GM18868 (cell line): ENCODE measurements around the gene STON2.
"Not testable (repeated sequence)": the region's sequence is repeated elsewhere in the genome, so short reads cannot be mapped to it uniquely, and the experiment has no call there.

ENCODE experiments used
- ATAC-seq: cut with Tn5 transposase; IDR thresholded peaks from one replicate; pipeline ENCODE4 v1.9.1; 2021; ENCODE audit warnings: mild to moderate bottlenecking, moderate library complexity; ENCODE audit not compliant: unreplicated experiment

The STON2 gene

DNA sequence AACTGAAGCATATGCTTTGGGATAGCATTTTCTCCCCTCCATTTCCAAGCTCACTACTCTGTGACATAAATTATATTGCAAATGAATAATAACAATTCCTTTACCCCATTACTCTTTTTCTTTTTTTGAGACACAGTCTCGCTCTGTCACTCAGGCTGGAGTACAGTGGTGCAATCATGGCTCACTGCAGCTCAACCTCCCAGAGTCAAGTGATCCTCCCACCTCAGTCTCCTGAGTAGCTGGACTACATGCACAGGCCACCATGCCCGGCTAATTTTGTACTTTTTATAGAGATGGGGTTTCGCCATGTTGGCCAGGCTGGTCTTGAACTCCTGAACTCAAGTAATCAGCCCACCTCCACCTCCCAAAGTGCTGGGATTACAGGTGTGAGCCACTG is 130.1 kb downstream of the STON2 start:
- ATAC-seq: no peak

DNA sequence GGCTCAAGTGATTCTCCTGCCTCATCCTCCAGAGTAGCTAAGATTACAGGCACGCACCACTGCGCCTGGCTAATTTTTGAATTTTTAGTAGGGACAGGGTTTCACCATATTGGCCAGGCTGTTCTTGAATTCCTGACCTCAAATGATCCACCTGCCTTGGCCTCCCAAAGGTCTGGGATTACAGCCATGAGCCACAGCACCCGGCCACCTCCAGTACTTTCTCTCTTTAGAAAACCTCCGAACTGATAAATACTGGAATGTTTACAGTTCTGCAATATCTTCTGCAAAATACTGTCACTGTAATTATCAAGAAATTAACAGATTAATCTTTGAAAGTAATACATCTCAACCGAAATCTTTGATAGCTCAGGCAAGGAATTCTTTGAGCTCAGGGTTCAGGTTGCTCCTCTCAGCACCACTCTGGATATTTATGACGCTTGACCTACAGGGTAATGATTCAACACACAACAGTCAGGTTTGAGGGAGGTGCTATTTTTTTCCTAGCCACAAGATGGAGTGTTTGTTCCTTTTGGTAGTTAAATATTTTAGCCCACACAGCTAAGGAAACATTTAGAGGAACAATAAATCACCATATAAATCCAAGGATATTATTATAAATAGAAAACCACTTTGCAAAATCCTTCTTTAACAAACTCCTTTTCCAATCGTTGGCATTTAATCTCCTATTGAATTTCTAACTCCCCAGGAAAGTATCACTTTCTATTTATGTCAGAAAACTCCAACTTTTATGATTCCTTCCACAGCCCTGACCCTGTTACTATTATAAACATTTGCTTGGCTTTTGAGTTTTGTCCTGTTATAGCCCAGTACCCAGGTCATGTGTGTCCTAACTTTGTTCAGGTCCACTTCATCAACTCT is 130.8 kb downstream of the STON2 start:
- ATAC-seq: peak; percentile 81

DNA sequence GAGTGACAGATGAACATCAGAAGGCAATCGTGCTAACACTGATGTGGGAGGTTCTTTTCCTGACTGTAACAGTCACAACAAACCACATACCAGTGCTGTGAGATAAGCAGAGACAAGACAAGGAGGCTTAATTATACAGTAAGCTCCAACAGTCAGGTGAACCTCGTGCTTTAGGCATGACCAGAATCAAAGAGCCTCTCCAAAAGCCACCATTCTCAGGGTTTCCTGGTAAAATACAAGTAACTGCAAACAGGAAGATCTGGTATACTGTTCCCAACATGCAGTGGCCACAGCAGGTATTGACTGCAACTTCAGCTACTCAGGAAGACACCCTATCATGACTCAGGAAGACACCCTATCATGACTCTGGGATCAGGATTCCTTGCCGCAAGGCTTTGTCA is 132.1 kb downstream of the STON2 start:
- ATAC-seq: peak; percentile 53

DNA sequence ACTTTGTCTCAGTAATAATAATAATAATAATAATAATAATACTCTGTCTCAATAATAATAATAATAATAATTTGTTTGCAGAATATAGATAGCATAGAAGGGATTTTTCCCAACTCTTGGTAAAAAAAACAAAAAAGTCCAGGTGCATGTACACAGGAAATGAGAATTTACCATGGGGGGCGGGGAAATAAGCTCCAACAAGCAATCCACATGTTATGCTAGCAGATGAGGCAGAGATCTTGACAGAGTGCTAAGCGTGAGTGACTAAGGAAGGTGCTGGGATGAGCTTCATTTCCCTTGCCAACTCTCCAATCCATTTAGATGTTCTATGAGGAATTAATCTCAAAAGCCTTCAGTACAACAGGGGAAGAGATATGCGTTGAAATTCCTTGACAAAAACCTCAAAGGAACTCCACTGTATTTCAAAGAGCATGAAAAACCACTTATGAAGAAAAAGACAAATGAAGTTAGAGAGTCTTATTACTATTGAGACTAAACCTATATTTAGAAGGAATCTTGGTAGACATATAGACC is 134.4 kb downstream of the STON2 start:
- ATAC-seq: no peak

DNA sequence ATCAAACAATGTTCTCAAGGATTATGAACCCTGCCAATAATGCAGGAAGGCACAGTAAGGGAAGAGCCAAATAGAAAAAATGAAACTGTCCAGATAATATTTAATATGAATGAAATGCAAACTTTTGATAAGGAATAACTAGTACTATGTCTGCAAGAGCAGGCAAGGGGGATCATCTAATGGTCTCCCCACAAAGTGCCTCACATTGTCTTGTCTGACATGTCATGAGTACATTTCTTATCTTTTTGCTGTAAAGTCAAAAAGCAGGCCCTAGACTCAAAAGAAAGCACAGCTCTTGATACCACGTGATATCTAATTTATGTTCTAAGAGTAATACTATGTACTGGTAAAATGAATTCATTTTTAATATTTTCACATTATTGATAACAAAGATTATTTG is 135.5 kb downstream of the STON2 start:
- no peak for ATAC-seq

DNA sequence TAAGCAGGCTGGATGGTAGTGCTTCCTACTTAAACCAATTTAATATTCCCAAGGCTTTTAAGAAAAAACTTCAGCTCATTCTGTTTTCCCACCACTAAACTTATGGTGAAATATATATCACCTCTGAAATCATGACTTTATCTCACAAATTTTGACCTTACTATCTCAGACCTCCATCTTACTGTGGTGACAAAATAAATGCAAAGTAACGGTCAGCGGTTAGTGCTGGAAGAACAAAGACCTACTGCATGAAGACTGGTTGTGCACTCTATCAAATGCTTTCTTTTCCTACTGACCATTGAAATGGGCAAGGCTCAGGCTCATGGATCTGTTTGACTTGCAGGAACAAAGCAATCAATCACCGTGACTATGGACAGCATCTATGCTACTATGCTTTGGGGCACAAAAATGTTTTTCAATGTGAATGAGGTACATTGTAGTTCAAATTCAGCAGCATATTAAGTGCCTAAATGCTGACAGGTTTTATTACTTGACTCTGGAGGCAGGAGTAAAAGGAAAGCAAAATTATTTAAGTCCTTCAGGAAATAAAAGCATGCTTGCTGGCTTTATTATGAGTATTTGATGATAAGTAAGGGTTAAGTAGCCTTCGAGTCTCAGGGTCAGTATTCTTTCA is 136.2 kb downstream of the STON2 start:
- no peak for ATAC-seq

DNA sequence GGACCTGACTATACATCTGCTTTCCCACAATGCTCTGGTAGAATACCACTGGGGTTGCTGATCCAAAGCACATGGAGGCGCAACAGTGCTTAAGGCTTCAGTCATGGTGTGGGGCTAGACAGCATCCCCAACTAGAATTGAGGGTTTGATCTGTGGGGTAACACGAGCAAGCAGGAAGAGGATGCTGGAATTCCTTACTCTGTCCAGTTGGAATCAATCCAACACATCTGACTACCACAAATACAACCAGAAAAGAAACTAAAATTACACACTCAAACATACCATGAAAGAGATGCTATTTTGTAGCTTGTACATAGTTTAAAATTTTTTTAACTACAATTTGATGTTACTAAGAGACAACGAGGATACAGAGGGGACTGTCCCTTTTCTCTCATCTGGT is 138.9 kb downstream of the STON2 start:
- ATAC-seq: no peak

DNA sequence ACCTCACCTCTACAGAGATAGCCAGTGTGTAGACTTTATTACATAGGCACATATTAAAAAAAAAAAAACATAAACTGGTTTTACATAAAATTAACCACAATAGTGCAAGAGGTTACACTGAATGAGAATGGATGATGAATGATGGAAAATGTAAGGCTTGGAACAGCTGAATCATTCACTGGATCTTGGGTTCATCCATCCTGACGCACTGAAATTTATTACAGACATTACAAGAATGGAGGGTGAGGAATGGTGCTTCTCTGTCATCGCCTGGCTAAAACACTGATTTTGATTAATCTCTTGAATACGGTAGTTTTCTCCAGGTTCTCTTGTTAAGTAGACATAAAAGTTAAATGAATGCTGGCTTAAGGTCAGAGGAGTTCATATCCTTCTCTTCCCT is 139.4 kb downstream of the STON2 start:
- no peak for ATAC-seq

DNA sequence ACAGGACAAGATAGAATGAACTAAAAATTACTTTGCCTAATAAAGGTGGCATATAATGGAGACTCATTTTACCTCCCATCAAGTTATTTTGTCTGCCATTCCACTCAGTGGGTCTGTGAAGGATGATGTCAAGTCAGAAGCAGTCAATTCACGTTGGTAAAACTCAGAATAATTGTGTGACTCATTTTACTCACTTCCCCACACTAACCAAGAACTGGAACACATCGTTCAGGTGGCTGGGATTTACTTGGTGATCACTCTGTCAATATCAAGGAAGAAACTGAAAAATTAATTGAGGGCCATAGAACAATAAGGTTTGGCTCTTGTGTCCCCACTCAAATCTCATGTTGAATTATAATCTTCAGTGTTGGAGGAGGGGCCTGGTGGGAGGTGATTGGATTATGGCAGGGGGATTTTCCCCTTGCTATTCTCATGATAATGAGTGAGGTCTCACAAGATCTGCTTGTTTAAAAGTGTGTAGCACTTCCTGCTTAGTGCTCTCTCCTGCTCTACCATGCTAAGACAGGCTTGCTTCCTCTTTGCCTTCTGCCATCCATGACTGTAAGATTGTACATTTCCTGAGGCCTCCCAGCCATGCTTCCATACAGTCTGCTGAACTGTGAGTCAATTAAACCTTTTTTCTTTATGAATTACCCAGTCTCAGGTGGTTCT is 143.7 kb downstream of the STON2 start:
- peak; percentile 82 for ATAC-seq

DNA sequence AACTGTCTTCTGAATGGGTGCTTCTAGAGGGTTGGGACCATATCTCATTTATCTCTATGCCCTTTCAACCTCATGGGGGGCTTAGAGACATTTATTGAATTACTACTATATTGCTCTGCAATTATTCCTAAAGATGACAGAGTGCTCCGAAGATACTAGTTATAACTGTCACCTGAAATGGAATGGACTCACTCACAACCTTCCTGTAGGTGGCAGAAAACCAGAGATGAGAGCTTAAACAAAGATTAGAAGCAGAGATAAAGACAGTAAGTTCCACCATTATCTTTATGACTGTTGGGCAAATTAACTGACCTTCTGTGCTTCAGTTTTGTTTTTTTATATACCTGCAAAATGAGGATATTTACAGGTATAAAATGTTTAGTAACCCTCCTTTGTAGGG is 147.8 kb downstream of the STON2 start:
- ATAC-seq: no peak

DNA sequence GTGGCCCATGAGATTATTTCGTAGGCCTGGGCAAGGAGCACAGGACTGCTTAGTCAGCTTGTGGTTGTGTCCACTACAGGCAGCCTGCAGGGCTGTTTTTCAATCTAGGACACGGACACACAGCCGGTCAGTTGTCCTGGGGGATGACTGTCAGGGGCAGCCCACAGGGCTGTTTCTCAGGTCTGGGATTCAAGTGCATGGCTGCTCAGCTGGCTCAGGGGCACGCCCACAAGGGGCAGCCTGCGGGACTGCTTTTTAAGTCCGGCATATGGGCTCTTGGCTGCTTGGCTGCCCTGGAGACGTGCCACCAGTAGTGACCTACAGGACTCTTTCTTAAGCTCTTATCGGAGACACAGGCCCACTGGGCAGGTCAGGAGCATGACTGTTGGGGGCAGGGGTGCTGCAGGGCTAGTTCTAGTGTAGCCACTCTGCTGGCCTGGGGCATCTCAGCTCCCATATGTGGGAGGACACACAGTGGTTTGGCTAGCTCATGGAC is 152.8 kb downstream of the STON2 start:
- ATAC-seq: no peak

DNA sequence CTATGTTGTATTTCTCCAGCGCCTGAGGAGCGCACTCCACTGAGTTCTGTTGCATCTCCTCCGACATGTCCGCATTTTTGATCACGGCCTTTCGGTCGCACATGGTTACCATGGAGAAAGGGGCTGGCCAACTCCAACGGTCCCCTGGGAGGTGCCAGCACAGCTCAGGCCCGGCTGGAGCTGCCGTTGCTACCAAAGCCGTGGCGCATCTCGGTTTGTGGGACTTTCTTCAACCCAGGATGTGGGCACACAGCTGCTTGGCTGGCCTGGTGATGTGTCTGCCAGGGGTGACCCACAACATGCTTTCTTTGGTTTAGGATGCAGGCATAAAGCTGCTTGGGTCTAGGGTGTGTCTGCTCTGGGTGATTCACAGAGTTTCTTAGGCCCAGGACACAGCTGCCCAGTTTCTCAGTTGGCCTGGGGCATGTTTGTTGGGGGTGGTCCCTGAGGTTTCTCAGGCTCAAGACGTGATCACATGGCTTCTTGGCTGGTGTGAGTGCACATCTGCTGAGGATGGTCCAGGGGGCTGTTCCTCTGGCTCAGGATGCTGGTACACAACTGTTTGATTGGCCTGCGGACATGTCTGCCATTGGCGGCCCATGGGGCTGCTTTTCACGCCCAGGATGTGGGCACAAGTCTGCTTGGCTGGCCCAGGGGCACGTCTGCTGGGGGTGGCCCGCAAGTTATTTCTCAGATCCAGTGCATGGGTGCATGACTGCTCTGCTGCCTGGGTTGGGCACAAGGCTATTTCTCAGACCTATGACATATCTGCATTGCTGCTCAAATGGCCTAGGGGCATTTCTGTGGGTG is 153.5 kb downstream of the STON2 start:
- no peak for ATAC-seq

DNA sequence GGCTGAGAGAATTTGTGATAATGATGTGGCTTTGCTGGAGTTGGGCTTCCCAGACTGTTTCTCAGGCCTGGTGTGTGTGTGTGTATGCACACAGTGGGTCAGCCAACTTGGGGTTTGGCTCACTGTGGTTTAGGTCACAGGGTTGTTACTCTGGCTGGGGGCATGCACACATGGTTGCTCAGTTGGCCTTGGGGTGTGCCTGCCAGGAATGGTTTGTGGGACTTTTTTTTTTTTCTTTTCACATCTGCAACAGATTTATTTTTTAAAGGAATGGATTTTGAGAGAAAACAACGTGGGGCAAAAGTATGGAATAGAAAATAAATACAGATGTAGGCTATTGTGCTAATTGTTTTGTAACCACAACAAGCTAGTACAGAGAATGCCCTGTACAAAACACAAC is 154.4 kb downstream of the STON2 start:
- ATAC-seq: no peak

DNA sequence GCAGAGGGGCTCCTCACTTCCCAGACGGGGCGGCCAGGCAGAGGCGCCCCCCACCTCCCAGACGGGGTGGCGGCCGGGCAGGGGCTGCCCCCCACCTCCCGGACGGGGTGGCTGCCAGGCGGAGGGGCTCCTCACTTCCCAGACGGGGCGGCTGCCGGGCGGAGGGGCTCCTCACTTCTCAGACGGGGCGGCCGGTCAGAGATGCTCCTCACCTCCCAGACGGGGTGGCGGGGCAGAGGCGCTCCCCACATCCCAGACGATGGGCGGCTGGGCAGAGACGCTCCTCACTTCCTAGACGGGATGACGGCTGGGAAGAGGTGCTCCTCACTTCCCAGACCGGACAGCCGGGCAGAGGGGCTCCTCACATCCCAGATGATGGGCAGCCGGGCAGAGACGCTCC is 155.7 kb downstream of the STON2 start:
- not testable (repeated sequence) for ATAC-seq

DNA sequence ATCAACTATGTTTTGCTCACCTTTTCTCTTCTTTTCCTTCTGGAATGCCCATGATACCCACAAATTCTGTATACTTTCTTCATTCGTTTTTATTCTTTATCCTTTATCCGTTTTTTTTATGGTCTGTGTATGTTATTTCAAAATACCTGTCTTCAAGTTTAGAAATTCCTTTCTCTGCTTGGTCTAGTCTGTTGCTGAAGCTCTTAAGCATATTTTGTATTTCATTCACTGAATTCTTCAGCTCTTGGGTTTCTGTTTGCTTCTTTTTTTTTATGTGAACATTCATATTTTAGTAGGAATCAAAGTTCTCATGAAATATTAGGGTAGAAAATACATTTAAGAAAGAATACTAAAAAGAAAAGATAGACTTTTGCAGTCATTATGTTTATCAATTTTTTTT is 156.6 kb downstream of the STON2 start:
- no peak for ATAC-seq

DNA sequence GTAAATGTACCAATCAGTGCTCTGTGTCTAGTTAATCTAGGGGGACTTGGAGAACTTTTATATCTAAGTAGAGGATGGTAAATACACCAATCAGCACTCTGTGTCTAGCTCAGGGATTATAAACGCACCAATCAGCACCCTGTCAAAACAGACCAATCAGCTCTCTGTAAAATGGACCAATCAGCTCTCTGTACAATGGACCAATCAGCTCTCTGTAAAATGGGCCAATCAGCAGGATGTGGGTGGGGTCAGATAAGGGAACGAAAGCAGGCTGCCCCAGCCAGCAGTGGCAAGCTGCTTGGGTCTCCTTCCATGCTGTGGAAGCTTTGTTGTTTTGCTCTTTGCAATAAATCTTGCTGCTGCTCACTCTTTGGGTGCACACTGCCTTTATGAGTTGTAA is 163.3 kb downstream of the STON2 start:
- ATAC-seq: not testable (repeated sequence)

DNA sequence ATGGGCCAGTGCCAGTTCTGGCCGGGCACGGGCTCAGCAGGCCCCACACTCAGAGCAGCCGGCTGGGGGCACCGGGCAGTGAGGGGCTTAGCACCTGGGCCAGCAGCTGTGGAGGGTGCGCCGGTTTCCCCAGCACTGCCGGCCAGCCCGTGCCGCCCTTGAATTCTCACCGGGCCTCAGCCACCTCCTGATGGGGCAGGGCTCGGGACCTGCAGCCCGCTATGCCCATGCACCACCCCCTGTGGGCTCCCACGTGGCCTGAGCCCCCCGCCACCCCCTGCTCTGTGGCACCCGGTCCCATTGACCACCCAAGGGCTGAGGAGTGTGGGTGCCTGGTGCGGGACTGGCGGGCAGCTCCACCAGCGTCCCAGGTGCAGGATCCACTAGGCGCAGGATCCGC is 164.0 kb downstream of the STON2 start:
- ATAC-seq: no peak

DNA sequence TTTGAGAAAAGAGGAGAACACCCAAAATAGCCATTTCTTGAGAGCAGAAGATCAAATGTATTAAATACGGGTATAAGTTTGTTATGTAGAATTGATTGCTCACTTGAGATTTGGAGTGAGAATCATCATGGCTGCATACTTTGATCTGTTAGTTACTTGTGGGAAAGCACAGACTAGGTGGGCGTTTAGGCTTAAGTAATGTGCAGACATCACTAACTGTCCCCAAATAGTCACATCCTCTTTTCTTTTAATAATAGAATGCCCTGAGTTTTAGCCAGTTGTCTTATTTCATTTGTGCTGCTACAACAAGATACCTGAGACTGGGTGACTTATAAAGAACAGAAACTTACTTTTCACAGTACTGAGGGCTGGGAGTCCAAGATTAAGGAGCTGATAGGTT is 165.0 kb downstream of the STON2 start:
- ATAC-seq: peak; percentile 89

DNA sequence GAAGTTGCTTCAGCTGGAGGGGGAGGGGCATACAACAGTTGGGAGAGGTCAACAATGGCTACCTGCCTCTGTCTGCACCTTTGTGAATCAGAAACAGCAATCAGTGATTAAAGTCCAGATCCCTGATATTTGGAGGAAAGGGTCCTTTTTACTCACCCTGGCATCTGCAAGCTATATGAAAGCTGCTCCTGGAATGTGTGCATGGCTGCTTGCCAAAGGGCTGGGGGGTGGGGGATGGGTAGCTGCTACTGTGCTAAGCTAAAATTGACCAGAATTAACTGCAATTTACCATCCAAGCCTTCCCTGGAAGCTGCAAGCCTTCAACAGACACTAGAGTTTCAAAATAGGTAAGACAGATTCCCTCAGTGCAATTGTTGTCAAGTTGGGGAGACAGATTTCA is 165.8 kb downstream of the STON2 start:
- no peak for ATAC-seq

DNA sequence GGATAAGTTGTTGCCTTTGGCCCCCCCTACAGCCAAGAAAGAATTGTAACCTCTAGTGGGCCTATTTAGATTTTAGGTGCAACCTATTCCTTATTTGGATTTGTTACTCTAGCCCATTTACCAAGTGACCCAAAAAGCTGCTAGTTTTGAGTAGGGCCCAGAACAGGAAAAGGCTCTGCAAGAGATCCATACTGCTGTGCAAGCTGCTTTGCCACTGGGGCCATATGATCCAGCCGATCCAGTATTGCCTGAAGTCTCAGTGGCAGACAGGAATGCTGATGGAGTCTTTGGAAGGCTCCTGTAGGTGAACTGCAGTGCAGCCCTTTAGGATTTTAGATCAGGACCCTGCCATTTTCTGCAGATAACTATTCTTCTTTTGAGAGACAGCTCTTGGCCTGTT is 166.5 kb downstream of the STON2 start:
- ATAC-seq: no peak

DNA sequence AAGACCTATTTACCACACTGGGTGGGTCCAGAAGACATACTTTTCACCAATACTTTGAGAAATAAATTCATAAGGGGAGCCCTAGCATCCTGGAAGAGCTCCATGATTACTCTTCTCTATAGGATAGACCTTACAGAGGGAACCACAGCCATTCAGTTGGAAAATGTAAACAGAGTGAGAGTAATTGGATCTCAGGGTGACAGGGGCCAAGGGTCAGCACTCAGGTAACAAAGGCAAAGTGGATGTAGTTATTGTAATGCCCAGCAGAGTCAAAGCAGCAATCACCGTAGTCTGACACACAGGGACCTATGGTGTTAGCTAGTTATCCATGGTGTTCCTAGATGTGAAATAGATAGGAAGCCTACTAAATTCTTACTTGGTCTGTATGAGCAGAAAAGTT is 168.6 kb downstream of the STON2 start:
- ATAC-seq: no peak
